Activated CD4-positive, alpha-beta T cell treated with anti-CD3 and anti-CD28 coated beads for 24 hours (primary cell): ENCODE results near the gene ATG10.
"Not testable (repeated sequence)": the region's sequence is repeated elsewhere in the genome, so short reads cannot be mapped to it uniquely, and the experiment has no call there.

ENCODE experiments used
- DNase-seq, 2 donors: peaks; one replicate each; pipeline ENCODE4 v3.0.0-alpha.2; 2020; ENCODE audit warnings: low read depth in 2 of 2

Gene ATG10

GRCh38 chr5:82119889-82120288, 148.1 kb downstream of the ATG10 start:
- DNase-seq: no peak

DNA sequence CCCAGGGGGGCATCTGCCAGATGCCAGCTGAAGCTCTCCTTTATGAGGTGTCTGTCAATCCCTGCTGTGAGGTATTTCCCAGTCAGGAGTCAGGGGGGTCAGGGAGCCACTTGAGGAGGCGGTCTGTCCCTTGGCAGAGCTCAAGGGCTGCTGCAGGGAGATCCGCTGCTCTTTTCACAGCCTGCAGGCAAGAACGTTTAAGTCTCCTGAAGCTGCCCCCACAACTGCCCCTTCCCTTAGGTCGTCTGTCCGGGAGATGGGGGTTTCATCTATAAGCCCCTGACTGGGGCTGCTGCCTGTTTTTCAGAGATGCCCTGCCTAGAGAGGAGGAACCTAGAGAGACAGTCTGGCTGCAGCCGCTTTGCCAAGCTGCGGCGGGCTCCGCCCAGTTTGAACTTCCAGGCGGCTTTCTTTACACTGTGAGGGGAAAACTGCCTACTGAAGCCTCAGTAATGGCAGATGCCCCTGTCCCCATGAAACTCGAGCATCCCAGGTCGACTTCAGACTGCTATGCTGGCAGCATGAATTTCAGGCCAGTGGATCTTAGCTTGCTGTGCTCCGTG, 158.0 kb downstream of the ATG10 start:
- no peak for DNase-seq

GRCh38 chr5:82130602-82131001, 158.8 kb downstream of the ATG10 start:
- no peak for DNase-seq

- no peak for DNase-seq
Observed at GRCh38 chr5:82137205-82137604, 165.4 kb downstream of the ATG10 start.

GRCh38 chr5:82139837-82140236, 168.0 kb downstream of the ATG10 start:
- DNase-seq: not testable (repeated sequence)

- DNase-seq: no peak
Observed at GRCh38 chr5:82142217-82142841, 170.5 kb downstream of the ATG10 start.

GRCh38 chr5:82142928-82143577, 171.2 kb downstream of the ATG10 start:
- no peak for DNase-seq

GRCh38 chr5:82147860-82148573, 176.2 kb downstream of the ATG10 start:
- no peak for DNase-seq

DNA sequence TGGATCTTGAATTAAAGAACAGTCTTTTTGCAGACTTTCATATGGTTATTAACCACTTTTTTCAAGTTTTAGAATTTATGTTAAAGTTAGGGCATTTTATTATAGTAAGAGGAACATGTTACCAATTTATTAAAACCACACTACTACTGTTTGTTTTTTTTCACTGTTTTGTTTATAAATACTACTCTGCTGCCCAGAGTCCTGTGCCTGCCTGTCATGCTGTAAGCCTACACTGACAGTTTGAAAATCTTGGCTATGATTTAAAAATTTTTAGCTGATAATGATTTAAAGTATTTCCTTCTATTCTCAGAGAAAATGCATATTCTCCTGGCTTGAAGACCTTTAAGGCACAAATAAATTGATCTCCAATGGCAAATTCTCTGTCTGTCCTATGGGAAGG, 177.6 kb downstream of the ATG10 start:
- no peak for DNase-seq

DNA sequence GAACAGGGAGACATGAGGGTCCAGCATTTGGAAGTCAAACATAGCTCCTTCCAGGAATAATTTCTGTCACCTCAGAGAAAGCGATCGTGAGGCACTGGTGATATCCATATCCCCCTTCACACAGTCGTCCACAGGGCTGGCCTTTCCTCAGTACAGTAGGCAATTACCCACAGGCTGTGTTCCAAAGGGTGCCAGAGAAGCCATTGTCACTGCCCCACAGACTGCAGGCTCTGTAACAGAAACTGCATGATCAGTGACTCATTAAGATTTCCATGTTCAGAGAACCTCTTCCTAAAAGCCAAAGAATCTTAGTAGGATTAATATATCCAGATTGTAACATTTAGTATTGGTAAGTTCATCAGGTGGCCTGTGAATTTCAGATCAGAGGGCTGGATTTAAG, 178.7 kb downstream of the ATG10 start:
- no peak for DNase-seq

- no peak for DNase-seq
Observed at GRCh38 chr5:82151204-82151603, 179.4 kb downstream of the ATG10 start.

GRCh38 chr5:82151662-82152061, 179.8 kb downstream of the ATG10 start:
- no peak for DNase-seq

- no peak for DNase-seq
Observed at GRCh38 chr5:82152978-82153481, 181.2 kb downstream of the ATG10 start.

GRCh38 chr5:82154776-82155175, 183.0 kb downstream of the ATG10 start:
- DNase-seq: no peak

DNA sequence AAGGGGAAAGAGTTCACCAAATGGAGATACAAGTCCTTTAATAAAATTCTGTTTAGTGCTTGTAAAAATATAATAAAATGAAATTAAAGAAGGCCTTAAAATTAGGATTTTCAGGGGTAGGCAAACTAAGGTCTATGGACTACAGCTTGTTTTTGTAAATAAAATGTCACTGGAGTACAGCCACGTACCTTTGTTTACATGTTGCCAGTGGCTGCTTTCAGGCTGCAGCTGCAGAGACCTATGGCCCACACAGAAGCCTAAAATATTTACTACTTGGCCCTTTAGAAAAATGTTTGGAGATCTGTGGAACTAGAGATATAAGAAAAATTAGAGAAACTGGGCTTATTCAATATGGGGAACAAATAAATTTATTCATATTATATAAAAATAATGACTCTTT, 183.5 kb downstream of the ATG10 start:
- no peak for DNase-seq

- no peak for DNase-seq
Observed at GRCh38 chr5:82156874-82157273, 185.1 kb downstream of the ATG10 start.

GRCh38 chr5:82158755-82159413, 187.1 kb downstream of the ATG10 start:
- no peak for DNase-seq

DNA sequence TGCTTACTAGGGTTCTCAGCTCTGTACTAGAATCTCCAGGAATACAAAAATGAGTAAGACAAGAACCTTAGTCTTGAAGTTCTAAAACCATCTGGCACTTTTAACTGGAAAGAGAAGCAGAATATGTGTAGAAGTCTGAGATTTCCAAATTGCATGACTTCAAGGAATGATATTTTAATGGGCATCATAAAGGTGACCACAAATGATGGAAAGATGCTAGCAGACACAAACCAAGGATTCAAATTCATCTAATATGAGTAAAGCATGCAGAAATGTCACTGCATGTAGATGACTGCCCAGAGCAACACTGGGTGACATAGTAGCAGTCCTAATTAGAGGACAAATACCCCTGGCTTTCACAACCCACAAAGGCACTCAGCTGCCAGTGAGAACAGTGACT, 189.1 kb downstream of the ATG10 start:
- DNase-seq: no peak

- DNase-seq: no peak
Observed at GRCh38 chr5:82162573-82162972, 190.8 kb downstream of the ATG10 start.

DNA sequence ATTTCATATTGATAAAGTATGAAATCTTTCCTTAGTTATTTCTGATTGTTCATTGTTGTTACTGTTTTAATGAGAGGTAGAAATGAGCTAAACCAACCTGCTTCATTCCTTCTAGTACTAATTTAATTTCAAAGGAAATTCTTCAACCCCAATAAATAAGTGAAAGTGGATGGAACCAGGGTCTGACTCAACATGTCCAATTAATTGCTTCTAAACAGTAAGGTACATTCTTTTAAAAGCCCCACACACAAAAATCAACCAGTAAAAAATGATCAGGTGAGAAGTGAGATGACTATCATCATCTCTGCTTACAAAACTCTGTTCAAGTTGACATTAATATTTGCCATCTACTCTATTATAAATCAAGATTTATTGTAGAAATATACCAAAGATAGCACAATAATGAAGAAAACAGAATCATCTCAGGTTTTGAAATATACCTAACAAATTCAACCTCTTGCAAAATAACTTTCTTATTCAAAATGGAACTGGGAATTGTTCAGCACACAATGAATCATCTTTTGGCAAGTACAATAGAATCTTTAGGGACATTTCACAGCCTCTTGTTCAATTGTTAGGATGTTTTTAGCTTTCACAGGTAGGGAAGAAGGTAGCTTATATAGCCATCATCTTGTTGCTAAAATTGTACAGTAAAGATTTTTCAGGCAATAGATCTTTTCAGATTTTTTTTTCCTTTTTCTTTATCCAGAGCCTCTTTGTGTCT, 191.8 kb downstream of the ATG10 start:
- DNase-seq: no peak

DNA sequence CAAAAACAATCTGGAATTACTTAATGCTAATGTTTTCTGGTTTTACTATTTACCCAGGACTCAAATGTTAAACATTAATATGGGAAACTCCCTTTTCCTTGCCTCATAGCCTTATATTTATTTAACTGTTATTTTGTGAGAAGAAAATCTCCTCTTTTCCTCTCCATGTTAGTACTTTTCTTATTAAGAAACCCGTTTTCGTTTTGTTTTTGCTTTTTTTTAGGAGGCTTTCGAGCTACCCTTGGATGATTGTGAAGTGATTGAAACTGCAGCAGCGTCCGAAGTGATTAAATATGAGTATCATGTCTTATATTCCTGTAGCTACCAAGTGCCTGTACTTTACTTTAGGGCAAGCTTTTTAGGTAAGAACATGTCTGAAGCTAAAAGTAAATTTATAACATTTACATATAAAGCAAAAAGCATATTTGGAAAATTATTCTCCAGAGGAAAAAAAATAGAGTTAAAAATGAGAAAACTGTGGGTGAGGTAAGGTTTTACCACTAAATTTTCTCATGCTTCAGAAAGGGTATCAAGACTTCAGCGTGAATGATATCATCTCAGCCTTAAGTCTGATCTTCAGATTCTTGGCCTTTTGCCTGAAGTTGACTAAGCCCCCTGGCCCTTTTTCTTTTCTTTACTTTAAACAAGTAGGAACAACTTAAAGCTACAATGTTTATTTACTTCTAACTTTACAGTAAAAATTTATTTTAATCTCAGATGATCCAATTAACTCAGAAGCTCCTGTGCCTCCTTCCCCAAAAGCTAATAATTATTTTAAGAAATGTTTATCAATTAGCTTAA, 192.6 kb downstream of the ATG10 start:
- DNase-seq: no peak
